GM12873 (cell line): ENCODE measurements around the gene PEMT.

ENCODE experiments used
- CTCF ChIP-seq: IDR thresholded peaks from 2 replicates; pipeline ENCODE4 v1.5.1; 2012; ENCODE audit warnings: low read depth, mild to moderate bottlenecking, moderate library complexity, low read length, control low read depth; ENCODE audit not compliant: insufficient read depth; ENCODE audit errors: missing control alignments

PEMT gene

GRCh38 chr17:17518014-17518413, 73.5 kb downstream of the PEMT start:
- TF ChIP-seq CTCF, result no peak

- no peak for TF ChIP-seq CTCF
Measured at GRCh38 chr17:17516941-17517720, 74.4 kb downstream of the PEMT start.

- no peak for TF ChIP-seq CTCF
Measured at GRCh38 chr17:17515934-17516930, 75.3 kb downstream of the PEMT start.

GRCh38 chr17:17514993-17515933, 76.2 kb downstream of the PEMT start:
- TF ChIP-seq CTCF, result no peak

GRCh38 chr17:17514361-17514992, 77.0 kb downstream of the PEMT start:
- TF ChIP-seq CTCF, result no peak

- no peak for TF ChIP-seq CTCF
Measured at GRCh38 chr17:17513626-17514025, 77.9 kb downstream of the PEMT start.
